Cardiac septum (tissue), 1 donor: Measurements from ENCODE around the gene CHST8. TPM values are rescaled to one million over a fixed set of nuclear protein-coding genes. Genes with fewer than 3 reads are reported as not detected.
A peak's percentile ranks its signal among the peaks of the same experiment; 100 is the strongest.
"Not testable (repeated sequence)": the region's sequence is repeated elsewhere in the genome, so short reads cannot be mapped to it uniquely, and the experiment has no call there.

Experiments used
- DNase-seq: peaks from one replicate; pipeline ENCODE4 v3.0.0-alpha.2; 2020; ENCODE audit warnings: low spot score
- intact Hi-C: fragments of 100-400 bp; cut with DNase I; formaldehyde crosslinking; loops from one replicate; pipeline ENCODE4 v1.14.0; 2022
- total RNA-seq: library from RNA; stranded (reverse); fragmentation: NEBNext Ultra II Directional; extraction: Animal tissue kit (Norgen Biotek cat#: 25700); gene quantifications from one replicate; pipeline ENCODE4 v1.2.1, GENCODE V29; 2021
- donor health status: DM: no; HTN: no; CAD: no.

The CHST8 gene
- total RNA-seq, 1 donor from 2014 or later, result 0.27 TPM

DNA sequence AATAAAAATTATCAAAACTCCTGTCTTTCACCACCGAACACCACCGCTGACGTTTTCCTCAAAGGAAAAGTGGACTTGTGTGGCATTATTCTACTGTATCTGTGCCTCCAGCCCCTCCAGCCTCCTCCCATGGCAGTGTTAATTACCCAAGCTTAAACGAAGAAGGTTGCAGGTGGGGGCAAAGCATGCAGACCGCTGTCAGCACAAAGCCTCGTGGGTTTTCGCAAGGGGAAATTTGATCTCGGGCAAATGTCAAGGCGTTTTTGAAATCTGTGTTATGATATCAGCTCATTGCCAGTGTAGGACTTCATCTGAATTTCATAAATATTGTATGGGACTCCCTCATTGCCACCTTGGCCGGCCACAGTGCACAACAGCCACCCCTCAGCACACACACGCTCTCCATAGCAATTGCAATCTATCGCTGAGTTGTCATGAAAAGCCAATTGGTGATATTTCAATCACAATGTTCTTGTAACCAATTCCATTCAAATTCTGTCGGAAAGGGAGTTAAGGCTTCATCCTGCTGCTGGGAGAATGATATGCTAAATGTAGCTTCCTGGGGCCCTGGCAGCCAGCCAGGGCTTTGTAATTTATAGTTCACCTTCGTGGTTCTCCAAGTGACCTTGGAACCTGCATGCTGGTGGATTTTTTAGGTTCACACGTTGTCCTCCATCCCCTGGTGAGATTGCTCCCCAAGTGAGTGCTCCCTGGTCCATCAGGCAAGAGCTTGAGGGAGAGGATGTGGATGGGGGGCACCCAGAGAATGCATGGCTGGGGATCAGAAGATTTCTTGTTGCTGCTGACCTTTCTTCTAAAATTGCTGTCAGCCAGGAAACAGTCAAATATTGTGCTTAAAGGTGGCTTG lies 16.6 kb downstream of the CHST8 start:
- DNase-seq, result peak; percentile 54
- intact Hi-C loops, result no loop called here

GRCh38 chr19:33639035-33639681 lies 17.4 kb downstream of the CHST8 start:
- DNase-seq, result peak; percentile 36
- intact Hi-C loops, result no loop called here

- no peak for DNase-seq
- intact Hi-C loops, result no loop called here
Measured at GRCh38 chr19:33640773-33641172, 19.0 kb downstream of the CHST8 start.

DNA sequence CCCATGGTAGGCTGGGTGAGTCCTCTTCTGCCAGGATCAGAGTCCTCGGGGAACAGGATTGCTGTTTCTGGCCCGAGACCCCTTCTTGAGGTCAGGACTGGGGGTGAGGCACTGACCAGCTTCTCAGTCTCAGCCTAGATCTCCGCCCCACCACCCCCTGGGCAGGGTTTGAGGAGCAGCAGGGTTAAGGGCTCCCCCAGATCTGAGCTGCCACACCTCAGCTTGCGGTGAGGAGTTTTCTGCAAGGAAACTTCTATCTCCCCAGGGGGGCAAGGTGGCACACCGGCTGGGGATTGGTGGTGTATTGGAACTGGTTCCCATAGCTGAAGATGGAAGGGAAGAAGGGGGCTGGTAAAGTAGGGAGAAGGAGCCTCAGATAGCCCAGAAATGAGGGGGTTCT lies 19.5 kb downstream of the CHST8 start:
- intact Hi-C loops, result no loop called here
- DNase-seq, result peak; percentile 64

DNA sequence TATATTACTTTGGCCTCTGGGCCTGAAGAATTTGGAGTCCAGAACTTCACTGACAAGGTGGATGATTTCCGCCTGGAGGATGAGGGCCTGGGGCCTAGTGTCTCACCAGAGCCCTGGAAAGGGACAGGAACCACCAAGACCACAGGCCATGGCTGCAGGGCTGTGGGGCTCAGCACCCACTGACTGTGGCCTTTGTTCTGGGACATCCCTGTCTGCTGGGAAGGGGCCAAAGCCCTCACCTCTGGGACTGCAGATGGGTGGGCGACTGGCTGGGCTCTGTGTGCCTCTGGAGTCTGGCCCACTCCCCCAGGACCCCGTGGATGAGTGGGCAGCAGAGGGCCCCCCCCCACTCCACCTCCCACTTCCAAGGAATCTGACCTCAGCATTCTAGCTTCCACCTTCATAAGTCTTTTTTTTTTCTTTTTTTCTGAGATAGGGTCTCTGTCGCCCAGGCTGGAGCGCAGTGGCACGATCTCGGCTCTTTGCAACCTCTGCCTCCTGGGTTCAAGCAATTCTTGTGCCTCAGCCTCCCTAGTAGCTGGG lies 20.3 kb downstream of the CHST8 start:
- intact Hi-C loops, result no loop called here
- peak; percentile 63 for DNase-seq

DNA sequence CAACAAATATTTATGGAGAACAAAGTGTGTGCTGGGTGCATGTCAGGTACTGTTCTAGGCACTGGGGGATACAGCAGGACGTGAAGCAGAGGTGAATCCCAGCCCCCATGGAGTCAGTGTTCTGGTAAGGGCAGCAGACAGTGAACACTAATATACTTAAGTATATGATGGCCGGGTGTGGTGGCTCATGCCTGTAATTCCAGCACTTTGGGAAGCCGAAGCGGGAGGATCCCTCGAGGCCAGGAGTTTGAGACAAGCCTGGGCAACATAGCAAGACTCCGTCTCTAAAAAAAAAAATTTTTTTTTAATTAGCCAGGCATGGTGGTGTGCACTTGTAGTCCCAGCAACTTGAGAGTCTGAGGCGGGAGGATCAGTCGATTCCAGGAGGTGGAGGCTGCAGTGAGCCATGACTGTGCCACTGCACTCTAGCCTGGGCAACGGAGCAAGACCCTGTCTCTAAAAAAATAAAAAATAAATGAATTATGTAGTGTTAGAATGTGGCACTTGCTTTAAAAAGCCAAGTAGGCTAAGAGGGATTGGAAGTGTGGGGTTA lies 22.6 kb downstream of the CHST8 start:
- intact Hi-C loops, result no loop called here
- DNase-seq, result no peak

DNA sequence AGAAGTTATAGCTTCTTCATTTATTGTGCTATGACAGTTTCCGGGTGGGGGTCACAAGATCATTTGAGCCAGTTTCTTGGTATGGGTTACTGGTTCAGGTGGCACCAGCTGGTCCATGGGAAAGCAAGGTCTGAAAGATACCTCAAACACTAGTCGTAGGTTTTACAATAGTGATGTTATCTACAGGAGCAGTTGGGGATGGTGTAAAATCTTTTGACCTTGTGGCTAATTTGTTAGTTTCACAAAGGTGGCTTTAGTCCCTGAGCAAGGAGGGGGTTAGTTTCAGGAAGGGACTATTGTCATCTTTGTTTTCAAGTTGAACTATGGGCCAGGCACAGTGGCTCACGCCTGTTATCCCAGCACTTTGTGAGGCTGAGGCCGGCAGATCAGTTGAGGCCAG lies 24.6 kb downstream of the CHST8 start:
- no peak for DNase-seq
- intact Hi-C loops, result no loop called here

GRCh38 chr19:33647146-33647545 lies 25.4 kb downstream of the CHST8 start:
- intact Hi-C loops, result no loop called here
- DNase-seq, result peak; percentile 60

DNA sequence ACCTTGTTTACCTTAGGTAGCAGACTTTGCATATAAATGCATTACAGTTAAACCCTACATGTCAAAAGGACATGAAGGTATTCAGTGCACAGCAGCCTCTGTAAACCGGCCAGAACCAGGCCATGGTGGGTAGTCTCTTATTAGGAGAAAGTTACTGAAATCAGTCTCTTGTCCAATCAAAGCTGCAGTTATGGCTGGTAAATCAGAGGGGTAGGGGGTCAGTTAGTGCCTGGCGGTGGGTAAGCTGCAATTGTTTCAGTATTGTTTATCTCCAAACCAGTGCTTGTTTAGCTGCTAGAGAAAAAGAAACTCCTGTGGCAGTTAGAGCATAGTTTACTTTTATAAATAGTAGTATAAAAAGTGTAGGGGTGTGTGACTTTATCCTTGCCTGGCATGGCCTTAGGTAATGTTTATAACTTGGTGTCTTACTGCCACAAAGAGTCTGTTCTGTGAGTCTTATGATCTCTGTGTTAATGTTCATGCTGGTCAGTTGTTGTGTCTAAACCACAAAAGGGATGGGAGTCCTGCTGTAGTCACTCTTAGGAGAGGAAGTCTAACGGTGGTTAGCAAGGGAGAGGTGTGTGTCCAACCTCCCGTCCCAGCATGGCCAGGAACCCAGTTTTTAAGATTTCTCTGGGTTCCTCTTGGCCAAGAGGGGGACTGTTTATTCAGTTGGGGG lies 28.0 kb downstream of the CHST8 start:
- intact Hi-C loops, result no loop called here
- DNase-seq, result no peak

DNA sequence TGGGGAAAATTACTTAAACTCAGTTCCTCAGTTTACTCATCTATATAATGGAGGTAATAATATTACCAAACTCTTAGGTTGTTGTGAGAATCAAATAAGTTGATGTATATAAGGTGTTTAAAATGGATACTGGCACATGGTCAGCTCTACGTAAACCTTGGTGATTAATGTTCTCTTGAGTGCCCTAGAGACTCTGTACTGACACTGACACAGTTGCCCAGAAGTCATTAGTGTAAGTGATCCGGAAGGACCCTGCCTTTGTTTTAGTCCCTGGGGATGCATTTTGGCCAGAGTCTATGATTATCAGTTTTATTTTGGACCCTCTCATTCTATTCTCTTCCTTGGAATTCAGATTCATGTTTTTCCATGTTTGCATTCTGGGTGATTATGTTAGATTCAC lies 31.9 kb downstream of the CHST8 start:
- intact Hi-C loops, result no loop called here

GRCh38 chr19:33654840-33655508 lies 33.2 kb downstream of the CHST8 start:
- intact Hi-C loops, result no loop called here
- no peak for DNase-seq

More for the DNA sequence above, 31.9 kb downstream of the CHST8 start:
- DNase-seq, result no peak

DNA sequence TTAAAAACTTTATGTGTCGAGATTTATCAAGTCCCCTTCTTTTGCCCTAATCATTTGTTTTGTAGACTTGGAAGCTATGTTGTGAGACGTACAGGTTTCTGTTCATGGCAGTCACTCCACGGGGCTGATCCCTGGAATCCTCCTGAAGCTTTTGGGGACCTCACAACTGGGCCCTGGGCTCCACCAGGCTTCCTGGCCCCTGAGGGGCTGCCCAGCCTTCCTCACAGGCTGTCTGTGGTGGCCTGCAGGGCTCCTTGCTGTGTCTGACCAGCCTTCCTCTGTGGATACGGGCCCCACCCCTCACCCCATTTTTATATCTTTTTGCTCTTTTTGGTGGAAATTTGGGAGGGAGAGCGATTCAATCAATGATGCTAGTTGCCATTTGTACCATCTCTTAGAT lies 38.1 kb downstream of the CHST8 start:
- no peak for DNase-seq

GRCh38 chr19:33660410-33661124 lies 38.8 kb downstream of the CHST8 start:
- intact Hi-C loops, result no loop called here

More for the DNA sequence above, 38.1 kb downstream of the CHST8 start:
- intact Hi-C loops, result no loop called here

DNA sequence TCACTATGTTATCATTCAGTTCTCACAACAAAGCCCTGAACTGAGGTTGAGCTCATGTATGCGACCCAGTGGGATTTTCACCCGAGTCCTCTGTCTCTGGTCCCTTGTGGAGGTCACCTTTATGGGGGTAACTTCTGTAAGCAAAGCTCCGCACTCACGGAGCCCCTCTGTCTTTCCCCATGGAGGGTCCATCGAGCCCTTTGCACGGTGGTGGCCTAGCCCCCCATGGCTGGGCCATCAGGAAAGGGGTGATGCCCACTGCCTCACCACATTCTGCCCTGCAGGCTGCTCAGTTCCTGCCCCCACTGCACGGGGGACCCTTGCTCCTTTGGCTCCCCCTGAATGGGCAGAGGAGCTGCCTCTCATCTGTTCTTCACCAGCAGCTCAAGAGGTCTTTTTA lies 39.6 kb downstream of the CHST8 start:
- intact Hi-C loops, result no loop called here
- peak; percentile 43 for DNase-seq

More at GRCh38 chr19:33660410-33661124, 38.8 kb downstream of the CHST8 start:
- peak; percentile 51 for DNase-seq

DNA sequence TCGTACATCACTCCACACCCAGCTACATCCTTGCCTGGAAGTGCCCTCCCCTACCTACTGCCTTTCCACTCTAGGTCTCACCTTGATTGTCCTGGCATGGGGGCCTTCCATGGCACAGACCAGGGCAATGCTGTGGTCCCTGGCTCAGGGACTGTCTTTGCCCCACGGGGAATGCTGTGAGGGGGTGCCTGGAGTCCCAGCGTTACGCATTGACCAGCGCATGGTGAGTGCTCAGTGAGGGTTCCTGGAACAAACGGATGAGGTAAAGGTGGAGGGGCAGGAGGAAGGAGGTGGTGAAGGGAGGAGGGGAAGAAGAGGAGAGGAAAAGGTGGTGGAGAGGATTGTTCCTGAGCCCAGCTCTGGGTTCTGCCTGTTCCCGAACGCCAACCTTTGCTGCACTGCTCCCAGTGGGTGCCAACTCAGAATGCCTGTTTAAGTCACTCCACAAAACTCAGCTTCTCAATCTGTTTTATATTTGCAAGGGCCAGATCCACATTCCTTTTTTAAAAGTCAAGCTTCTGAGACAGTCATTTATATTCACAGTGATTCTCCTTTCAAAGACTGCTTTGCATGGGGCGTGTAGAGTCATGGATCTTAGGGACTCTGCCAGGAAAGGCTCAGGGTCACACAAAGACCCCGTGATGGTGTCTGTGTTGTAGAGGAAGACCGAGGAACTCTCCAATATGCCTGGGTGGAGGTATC lies 40.8 kb downstream of the CHST8 start:
- intact Hi-C loops, result no loop called here
- DNase-seq, result peak; percentile 31

GRCh38 chr19:33663316-33663715 lies 41.6 kb downstream of the CHST8 start:
- DNase-seq, result peak; percentile 47

DNA sequence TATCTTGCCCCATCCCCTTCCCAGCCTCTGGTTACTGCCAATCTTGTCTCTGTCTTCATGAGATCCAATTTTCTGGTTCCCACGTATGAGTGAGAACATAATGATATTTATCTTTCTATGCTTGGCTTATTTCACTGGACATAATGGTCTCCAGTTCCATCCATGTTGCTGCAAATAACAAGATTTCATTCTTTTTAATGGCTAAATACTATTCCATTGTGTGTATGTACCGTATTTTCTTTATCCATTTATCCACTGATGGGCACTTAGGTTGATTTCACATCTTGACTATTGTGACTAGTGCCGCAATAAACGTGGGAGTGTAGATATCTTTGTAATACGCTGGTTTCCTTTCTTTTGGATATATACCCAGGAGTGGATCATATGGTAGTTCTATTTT lies 43.0 kb downstream of the CHST8 start:
- intact Hi-C loops, result no loop called here
- DNase-seq, result no peak

More at GRCh38 chr19:33663316-33663715, 41.6 kb downstream of the CHST8 start:
- intact Hi-C loops, result not testable (repeated sequence)
